GM18907 (cell line): ENCODE data around the gene PPP6R3.
"Not testable (repeated sequence)": the region's sequence is repeated elsewhere in the genome, so short reads cannot be mapped to it uniquely, and the experiment has no call there.

Source experiments
- ATAC-seq: cut with Tn5 transposase; IDR thresholded peaks from one replicate; pipeline ENCODE4 v1.9.1; 2021; ENCODE audit warnings: mild to moderate bottlenecking, moderate library complexity; ENCODE audit not compliant: unreplicated experiment

PPP6R3 gene

GRCh38 chr11:68454767-68455166 lies 5.8 kb upstream of the PPP6R3 start:
- ATAC-seq = no peak

GRCh38 chr11:68455485-68455884 lies 5.1 kb upstream of the PPP6R3 start:
- ATAC-seq = no peak

GRCh38 chr11:68457216-68457897 lies 3.2 kb upstream of the PPP6R3 start:
- ATAC-seq = no peak

GRCh38 chr11:68457898-68458249 lies 2.7 kb upstream of the PPP6R3 start:
- no peak for ATAC-seq

GRCh38 chr11:68458340-68458739 lies 2.2 kb upstream of the PPP6R3 start:
- not testable (repeated sequence) for ATAC-seq

GRCh38 chr11:68459886-68460740 lies 439 bp upstream of the PPP6R3 start:
- ATAC-seq = peak; percentile 82

GRCh38 chr11:68461575-68461917 lies 994 bp downstream of the PPP6R3 start:
- ATAC-seq = no peak

- ATAC-seq = no peak
These were observed 3.2 kb downstream of the PPP6R3 start for GRCh38 chr11:68463714-68464113.

- no peak for ATAC-seq
These were observed 6.8 kb downstream of the PPP6R3 start for GRCh38 chr11:68467201-68467834.

GRCh38 chr11:68468217-68468828 lies 7.8 kb downstream of the PPP6R3 start:
- ATAC-seq = no peak

GRCh38 chr11:68469122-68469521 lies 8.6 kb downstream of the PPP6R3 start:
- no peak for ATAC-seq

GRCh38 chr11:68469642-68470041 lies 9.1 kb downstream of the PPP6R3 start:
- ATAC-seq = no peak

GRCh38 chr11:68470304-68470811 lies 9.8 kb downstream of the PPP6R3 start:
- no peak for ATAC-seq

- no peak for ATAC-seq
These were observed 11.1 kb downstream of the PPP6R3 start for GRCh38 chr11:68471360-68472340.

- no peak for ATAC-seq
These were observed 12.2 kb downstream of the PPP6R3 start for GRCh38 chr11:68472778-68473177.

GRCh38 chr11:68473693-68474092 lies 13.1 kb downstream of the PPP6R3 start:
- no peak for ATAC-seq

GRCh38 chr11:68475626-68476025 lies 15.1 kb downstream of the PPP6R3 start:
- ATAC-seq = not testable (repeated sequence)

GRCh38 chr11:68479390-68479789 lies 18.8 kb downstream of the PPP6R3 start:
- ATAC-seq = no peak

GRCh38 chr11:68480193-68480592 lies 19.6 kb downstream of the PPP6R3 start:
- ATAC-seq = no peak

GRCh38 chr11:68480852-68481510 lies 20.4 kb downstream of the PPP6R3 start:
- ATAC-seq = no peak
